ENCODE results near the gene ACOT13. TPM values are rescaled to one million over a fixed set of nuclear protein-coding genes. Genes with fewer than 3 reads are reported as not detected.

Gene ACOT13
- total RNA-seq, 4 donors from 2014 or later: 8.3 to 12.9 (median 10.8) TPM

DNA sequence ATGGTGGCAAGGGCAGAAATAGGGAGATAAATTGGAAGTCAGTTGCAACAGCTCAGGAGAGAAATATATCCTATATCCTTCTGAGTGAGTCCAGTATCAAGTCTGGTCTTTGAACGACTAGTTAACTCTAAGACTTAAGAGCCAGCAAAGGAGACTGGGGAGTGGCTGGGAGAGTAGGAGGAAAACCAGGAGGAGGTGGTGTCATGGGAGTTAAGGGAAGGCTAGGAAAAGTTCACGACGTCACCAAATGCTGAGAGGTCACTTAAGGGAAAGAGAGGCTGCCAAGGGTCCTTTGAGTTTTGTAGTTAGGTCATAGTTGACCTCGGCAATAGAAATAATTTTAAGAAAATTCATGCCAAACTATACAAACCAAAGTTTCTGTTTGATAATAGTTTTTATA is 25.1 kb downstream of the ACOT13 start:
- TF ChIP-seq, protein P1, sequence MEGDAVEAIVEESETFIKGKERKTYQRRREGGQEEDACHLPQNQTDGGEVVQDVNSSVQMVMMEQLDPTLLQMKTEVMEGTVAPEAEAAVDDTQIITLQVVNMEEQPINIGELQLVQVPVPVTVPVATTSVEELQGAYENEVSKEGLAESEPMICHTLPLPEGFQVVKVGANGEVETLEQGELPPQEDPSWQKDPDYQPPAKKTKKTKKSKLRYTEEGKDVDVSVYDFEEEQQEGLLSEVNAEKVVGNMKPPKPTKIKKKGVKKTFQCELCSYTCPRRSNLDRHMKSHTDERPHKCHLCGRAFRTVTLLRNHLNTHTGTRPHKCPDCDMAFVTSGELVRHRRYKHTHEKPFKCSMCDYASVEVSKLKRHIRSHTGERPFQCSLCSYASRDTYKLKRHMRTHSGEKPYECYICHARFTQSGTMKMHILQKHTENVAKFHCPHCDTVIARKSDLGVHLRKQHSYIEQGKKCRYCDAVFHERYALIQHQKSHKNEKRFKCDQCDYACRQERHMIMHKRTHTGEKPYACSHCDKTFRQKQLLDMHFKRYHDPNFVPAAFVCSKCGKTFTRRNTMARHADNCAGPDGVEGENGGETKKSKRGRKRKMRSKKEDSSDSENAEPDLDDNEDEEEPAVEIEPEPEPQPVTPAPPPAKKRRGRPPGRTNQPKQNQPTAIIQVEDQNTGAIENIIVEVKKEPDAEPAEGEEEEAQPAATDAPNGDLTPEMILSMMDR (IDR thresholded peaks at IDR 0.05; ENCODE audit: low read depth): no peak

DNA sequence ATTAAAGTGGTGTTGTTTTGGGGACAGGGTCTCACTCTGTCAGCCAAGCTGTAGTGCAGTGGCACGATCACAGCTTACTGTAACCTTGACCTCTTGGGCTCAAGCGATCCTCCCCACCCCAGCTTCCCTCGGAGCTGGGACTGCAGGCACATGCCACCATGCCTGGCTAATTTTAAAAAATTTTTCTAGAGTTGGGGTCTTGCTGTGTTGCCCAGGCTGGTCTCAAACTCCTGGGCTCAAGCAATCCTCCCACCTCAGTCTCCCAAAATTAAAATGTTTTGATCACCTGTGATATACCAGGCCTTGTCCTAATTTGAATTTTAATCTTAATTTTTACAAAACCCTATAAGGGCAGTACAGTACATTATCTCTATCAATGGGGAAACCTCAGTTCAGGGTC is 25.5 kb downstream of the ACOT13 start:
- TF ChIP-seq, protein P1 (IDR thresholded peaks at IDR 0.05; ENCODE audit: low read depth): no peak

DNA sequence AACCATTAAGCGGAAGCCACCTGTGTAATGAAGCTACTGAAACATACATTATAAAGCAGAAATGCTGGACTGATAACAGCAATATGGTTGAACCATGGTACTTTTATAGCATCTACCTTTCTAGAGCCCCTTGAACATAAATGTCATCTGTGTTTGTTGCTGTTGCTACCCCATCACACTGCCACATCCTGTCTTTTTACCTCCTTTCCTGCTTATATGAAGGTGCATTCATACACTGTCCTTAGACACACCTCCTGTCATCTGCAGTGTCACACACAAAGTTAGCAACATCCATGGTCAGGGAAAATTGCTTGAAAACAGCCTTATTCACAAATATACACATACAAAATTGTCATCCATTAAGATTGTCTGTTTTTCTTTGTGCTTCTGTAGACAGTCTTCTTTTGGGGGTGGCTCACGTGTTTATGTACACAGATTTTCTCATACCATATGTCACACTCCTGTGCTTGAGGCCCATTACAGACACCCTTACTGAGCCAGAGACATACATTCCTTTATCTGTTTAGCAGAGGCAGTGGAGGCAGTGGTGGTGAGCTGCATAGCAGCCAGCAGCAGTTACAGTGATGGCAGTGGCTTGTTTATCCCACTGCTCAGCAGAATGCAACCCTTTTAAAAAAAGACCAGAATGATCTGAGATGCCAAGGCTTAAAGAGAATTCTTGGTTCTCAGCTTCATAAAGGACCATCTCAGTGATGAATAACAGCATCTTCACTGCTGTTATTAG is 26.1 kb downstream of the ACOT13 start:
- TF ChIP-seq, protein P1 (IDR thresholded peaks at IDR 0.05; ENCODE audit: low read depth): no peak

DNA sequence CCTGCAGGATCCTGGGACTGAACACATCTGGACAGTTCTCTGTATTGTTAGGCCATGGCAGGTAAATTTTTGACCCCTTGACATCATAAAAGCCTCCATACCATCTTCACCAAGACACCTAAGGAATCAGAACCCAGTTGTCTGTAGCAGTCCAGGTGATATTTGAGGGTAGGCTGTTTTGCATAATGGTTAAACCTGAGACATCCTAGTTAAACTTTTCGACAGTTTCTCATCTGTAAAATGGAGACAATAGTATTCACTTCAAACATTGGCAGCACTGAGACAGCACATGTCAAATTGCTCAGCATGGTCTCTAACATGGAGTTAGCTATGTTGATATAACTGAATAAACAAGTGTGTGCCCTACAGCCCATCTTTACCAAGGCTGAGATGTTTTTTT is 27.3 kb downstream of the ACOT13 start:
- TF ChIP-seq, protein P1 (IDR thresholded peaks at IDR 0.05; ENCODE audit: low read depth): no peak

DNA sequence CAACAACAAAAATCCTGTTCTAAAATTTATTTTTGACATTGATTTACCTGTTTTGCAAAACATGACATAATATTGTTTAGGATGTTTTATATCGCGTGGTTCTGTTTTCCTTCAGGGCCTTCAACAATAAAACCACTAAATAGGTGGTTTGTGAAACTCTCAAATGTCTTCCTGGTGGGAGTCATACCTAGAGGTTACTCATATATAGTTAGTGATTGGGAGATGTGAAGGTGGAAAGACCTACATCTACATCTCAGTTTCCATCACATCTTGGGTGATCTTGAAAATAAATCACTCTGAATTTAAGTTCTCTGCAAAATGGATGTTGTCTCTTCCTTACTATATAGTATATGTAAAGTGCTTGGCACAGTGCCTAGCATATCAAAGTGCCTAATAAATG is 29.2 kb downstream of the ACOT13 start:
- TF ChIP-seq, protein P1 (IDR thresholded peaks at IDR 0.05; ENCODE audit: low read depth): no peak

DNA sequence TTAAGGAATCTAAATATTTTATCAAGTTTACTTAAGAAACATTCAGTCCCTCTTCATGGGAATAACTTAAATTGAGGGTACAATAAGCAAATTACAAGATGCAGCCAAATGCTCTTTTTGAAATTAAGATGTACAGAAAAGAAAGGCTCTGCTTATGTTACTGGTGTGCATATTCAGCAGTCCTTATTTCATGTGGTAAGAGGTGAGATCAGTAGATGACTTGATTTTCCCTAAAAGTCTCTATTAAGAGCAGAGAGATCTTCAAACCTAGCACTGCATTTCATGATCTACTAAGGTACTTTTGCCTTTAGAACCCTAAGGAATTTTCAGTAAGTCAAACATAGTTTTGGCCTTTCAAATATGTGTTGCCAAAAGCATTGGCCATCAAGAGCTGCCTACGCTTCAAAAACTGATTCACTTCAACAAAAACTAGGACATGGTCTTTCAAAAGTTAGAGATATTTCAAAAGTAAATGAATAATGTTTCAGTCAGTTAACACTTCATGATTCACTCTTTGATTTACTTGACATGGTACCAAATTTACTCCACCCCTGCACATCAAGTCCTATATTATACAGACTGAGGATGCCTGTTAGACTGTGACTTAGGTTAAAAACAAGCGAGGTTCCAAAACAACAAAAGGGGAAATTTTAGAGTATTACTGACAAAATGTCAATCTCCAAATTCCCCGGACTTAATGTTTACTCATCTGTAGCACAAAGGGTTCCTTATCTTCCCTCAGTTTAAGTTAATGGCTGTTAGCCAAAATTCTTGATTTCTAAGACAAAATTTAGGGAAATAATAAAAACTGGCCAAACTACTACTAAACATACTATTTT is 32.9 kb downstream of the ACOT13 start:
- TF ChIP-seq, protein P1 (IDR thresholded peaks at IDR 0.05; ENCODE audit: low read depth): no peak

DNA sequence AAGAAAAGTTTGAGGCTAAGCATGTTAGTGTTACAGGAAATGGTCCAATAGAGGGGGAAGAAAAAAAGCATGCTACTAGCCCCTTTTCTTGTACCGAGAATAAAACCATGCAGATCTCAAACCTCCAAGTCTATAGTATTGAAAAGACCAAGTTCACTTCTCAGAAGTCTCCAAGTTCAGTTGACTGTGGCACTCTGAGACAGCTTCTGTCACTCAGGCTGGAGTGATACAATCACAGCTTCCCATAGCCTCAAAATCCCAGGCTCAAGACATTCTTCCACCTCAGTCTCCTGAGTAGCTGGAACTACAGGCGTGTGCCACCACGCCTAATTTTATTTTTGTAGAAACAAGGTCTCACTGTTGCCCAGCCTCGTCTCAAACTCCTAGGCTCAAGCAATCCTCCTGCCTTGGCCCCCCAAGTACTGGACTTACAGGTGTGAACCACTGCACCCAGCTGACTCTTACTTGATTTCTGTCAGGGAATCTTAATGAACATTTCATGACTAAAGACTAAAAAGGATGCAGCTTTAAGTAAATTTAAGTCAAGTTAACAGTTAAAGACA is 35.9 kb downstream of the ACOT13 start:
- TF ChIP-seq, protein P1 (IDR thresholded peaks at IDR 0.05; ENCODE audit: low read depth): no peak
